HUES64 (cell line): ENCODE data around the gene S100P.
A peak's percentile ranks its signal among the peaks of the same experiment; 100 is the strongest.

Experiments used
- H3K27ac ChIP-seq: 2 replicates; pipeline ENCODE4 v1.7.0; 2013; ENCODE audit warnings: low read depth, low read length, inconsistent platforms
- H3K27me3 ChIP-seq: 2 replicates; pipeline ENCODE4 v1.6.1; 2013; ENCODE audit warnings: mild to moderate bottlenecking, low read length; ENCODE audit not compliant: insufficient read depth
- H3K36me3 ChIP-seq: 2 replicates; pipeline ENCODE4 v1.6.1; 2013; ENCODE audit warnings: mild to moderate bottlenecking, low read length; ENCODE audit not compliant: insufficient read depth
- H3K4me1 ChIP-seq: 2 replicates; pipeline ENCODE4 v1.6.1; 2013; ENCODE audit warnings: mild to moderate bottlenecking, low read length, moderate library complexity; ENCODE audit not compliant: insufficient read depth
- H3K4me3 ChIP-seq: 2 replicates; pipeline ENCODE4 v1.5.1; 2013; ENCODE audit warnings: mild to moderate bottlenecking, low read length, moderate library complexity
- H3K9ac ChIP-seq: 2 replicates; pipeline ENCODE4 v1.6.1; 2013; ENCODE audit warnings: mild to moderate bottlenecking, low read depth, low read length
- H3K9me3 ChIP-seq: 2 replicates; pipeline ENCODE4 v1.6.1; 2013; ENCODE audit warnings: low read depth, low read length; ENCODE audit not compliant: insufficient read depth
- WGBS: fragments of 150-250, 120-280 bp; methylation state at CpG from one replicate; pipeline ENCODE4 v1.1.7; 2013; ENCODE audit warnings: missing lambda C conversion rate; 5-methylcytosine and 5-hydroxymethylcytosine counted together

S100P gene

GRCh38 chr4:6673660-6674499, 19.8 kb upstream of the S100P start:
- Histone ChIP-seq H3K36me3 (peaks cover 24% of the 10 kb centered on the region), H3K27ac (peak overlapping the region; percentile 42)
- 2% methylated on average over 89 of the region's 89 CpGs for WGBS

GRCh38 chr4:6674500-6675149, 19.1 kb upstream of the S100P start:
- Histone ChIP-seq H3K9me3 (no peaks in the 10 kb centered on the region), H3K27ac (peak overlapping the region; percentile 42; the same call in 1 of the 2 replicates), H3K4me1 (peaks cover 14% of the 10 kb centered on the region; the same call in 1 of the 2 replicates), H3K36me3 (peaks cover 24% of the 10 kb centered on the region), H3K9ac (peak overlapping the region; percentile 69), H3K27me3 (no peaks in the 10 kb centered on the region), H3K4me3 (peak overlapping the region; percentile 88)
- WGBS = 9% methylated on average over 40 of the region's 40 CpGs

More at GRCh38 chr4:6673660-6674499, 19.8 kb upstream of the S100P start:
- Histone ChIP-seq H3K9me3 (no peaks in the 10 kb centered on the region), H3K4me3 (peak overlapping the region; percentile 88), H3K27me3 (no peaks in the 10 kb centered on the region), H3K4me1 (peaks cover 14% of the 10 kb centered on the region; the same call in 1 of the 2 replicates), H3K9ac (peak overlapping the region; percentile 69)

GRCh38 chr4:6676722-6677558, 16.7 kb upstream of the S100P start:
- no peak overlapping the region for H3K27ac ChIP-seq
- no peak overlapping the region for H3K9ac ChIP-seq
- peaks cover 14% of the 10 kb centered on the region; the same call in 1 of the 2 replicates for H3K4me1 ChIP-seq
- no peak overlapping the region for H3K4me3 ChIP-seq
- no peaks in the 10 kb centered on the region for H3K27me3 ChIP-seq
- H3K36me3 ChIP-seq = peaks cover 24% of the 10 kb centered on the region
- 94% methylated on average over 19 of the region's 21 CpGs for WGBS
- no peaks in the 10 kb centered on the region for H3K9me3 ChIP-seq

- WGBS = 84% methylated on average over 10 of the region's 10 CpGs
- Histone ChIP-seq H3K4me3 (no peak overlapping the region), H3K36me3 (peaks cover 18% of the 10 kb centered on the region), H3K27me3 (no peaks in the 10 kb centered on the region), H3K9ac (no peak overlapping the region), H3K9me3 (no peaks in the 10 kb centered on the region), H3K27ac (no peak overlapping the region), H3K4me1 (peaks cover 6% of the 10 kb centered on the region; the same call in 1 of the 2 replicates)
Measured at GRCh38 chr4:6680372-6681034, 13.2 kb upstream of the S100P start.

- H3K4me3 ChIP-seq = no peak overlapping the region
- 91% methylated on average over 9 of the region's 9 CpGs for WGBS
- no peak overlapping the region for H3K27ac ChIP-seq
- no peak overlapping the region for H3K9ac ChIP-seq
- no peaks in the 10 kb centered on the region for H3K4me1 ChIP-seq
- H3K9me3 ChIP-seq = no peaks in the 10 kb centered on the region
- H3K27me3 ChIP-seq = no peaks in the 10 kb centered on the region
- peaks cover 11% of the 10 kb centered on the region for H3K36me3 ChIP-seq
Measured at GRCh38 chr4:6681191-6681590, 12.5 kb upstream of the S100P start.

GRCh38 chr4:6682862-6683590, 10.7 kb upstream of the S100P start:
- WGBS = 93% methylated on average over 11 of the region's 11 CpGs
- no peaks in the 10 kb centered on the region for H3K27me3 ChIP-seq
- H3K4me3 ChIP-seq = no peak overlapping the region
- no peaks in the 10 kb centered on the region; the same call in 1 of the 2 replicates for H3K4me1 ChIP-seq
- no peak overlapping the region for H3K27ac ChIP-seq
- no peak overlapping the region for H3K9ac ChIP-seq
- no peaks in the 10 kb centered on the region for H3K36me3 ChIP-seq
- H3K9me3 ChIP-seq = peaks cover 2% of the 10 kb centered on the region; the same call in 1 of the 2 replicates

- Histone ChIP-seq H3K4me1 (peaks cover 14% of the 10 kb centered on the region), H3K9me3 (peaks cover 2% of the 10 kb centered on the region; the same call in 1 of the 2 replicates), H3K9ac (no peak overlapping the region), H3K27ac (no peak overlapping the region), H3K36me3 (no peaks in the 10 kb centered on the region), H3K27me3 (no peaks in the 10 kb centered on the region), H3K4me3 (no peak overlapping the region)
- 90% methylated on average over 11 of the region's 11 CpGs for WGBS
Measured at GRCh38 chr4:6684656-6685055, 9.0 kb upstream of the S100P start.

GRCh38 chr4:6686104-6686787, 7.4 kb upstream of the S100P start:
- no peaks in the 10 kb centered on the region for H3K27me3 ChIP-seq
- H3K9ac ChIP-seq = no peak overlapping the region
- no peaks in the 10 kb centered on the region for H3K36me3 ChIP-seq
- no peak overlapping the region for H3K4me3 ChIP-seq
- H3K4me1 ChIP-seq = peaks cover 14% of the 10 kb centered on the region
- no peak overlapping the region for H3K27ac ChIP-seq
- WGBS = 91% methylated on average over 4 of the region's 4 CpGs
- peaks cover 2% of the 10 kb centered on the region; the same call in 1 of the 2 replicates for H3K9me3 ChIP-seq

- Histone ChIP-seq H3K27ac (peak overlapping the region; percentile 59), H3K9me3 (peaks cover 2% of the 10 kb centered on the region; the same call in 1 of the 2 replicates), H3K4me3 (no peak overlapping the region), H3K36me3 (no peaks in the 10 kb centered on the region), H3K27me3 (no peaks in the 10 kb centered on the region), H3K4me1 (peaks cover 14% of the 10 kb centered on the region), H3K9ac (no peak overlapping the region; the same call in 1 of the 2 replicates)
- WGBS = 80% methylated on average over 24 of the region's 24 CpGs
Measured at GRCh38 chr4:6687947-6688878, 5.5 kb upstream of the S100P start.
